IMR-90 (cell line): ENCODE results near the gene ZNF43. TPM values are rescaled to one million over a fixed set of nuclear protein-coding genes. Genes with fewer than 3 reads are reported as not detected.

Experiments used
- ATAC-seq: fragments of 200-7000 bp; cut with Tn5 transposase; 2 replicates; pipeline ENCODE4 v1.9.1; 2020; ENCODE audit warnings: low read depth, mild to moderate bottlenecking, moderate library complexity
- BruUV-seq: library from RNA; stranded (reverse); fragments of 400-500 nt; replicated peaks from 2 replicates; lab custom pipeline; 2021; lab: Mats Ljungman, UMichigan
- CTCF ChIA-PET: fragments of 300-600 bp; formaldehyde crosslinking; extraction: SDS; loops from one replicate; lab custom pipeline; 2021; ENCODE audit warnings: antibody characterized with exemption; lab: Yijun Ruan, JAX
- POLR2A ChIA-PET: fragments of 300-600 bp; sonication (Branson Sonifier 250); formaldehyde crosslinking; loops from one replicate; lab custom pipeline; 2022; ENCODE audit warnings: antibody characterized with exemption; ENCODE audit not compliant: unreplicated experiment; lab: Charles Lee
- DNase-seq: peaks from one replicate; pipeline ENCODE4 v3.0.0; 2013
- H2AFZ ChIP-seq: replicated peaks from 2 replicates; pipeline ENCODE3; 2013; ENCODE audit warnings: low read length, mild to moderate bottlenecking; ENCODE audit not compliant: poor library complexity
- H2AK5ac ChIP-seq: 2 replicates; pipeline ENCODE4 v1.6.1; 2013; ENCODE audit warnings: low read depth, low read length, inconsistent platforms
- H2AK9ac ChIP-seq: replicated peaks from 2 replicates; pipeline ENCODE3; 2013; ENCODE audit warnings: mild to moderate bottlenecking, low read depth, low read length, moderate library complexity; ENCODE audit not compliant: poor library complexity
- H2BK120ac ChIP-seq: 2 replicates; pipeline ENCODE4 v1.6.1; 2013; ENCODE audit warnings: low read depth, low read length, inconsistent platforms
- H2BK15ac ChIP-seq: 3 replicates; pipeline ENCODE4 v1.6.1; 2013; ENCODE audit warnings: low read depth, low read length, inconsistent platforms
- H2BK20ac ChIP-seq: 2 replicates; pipeline ENCODE4 v1.6.1; 2013; ENCODE audit warnings: low read depth, mild to moderate bottlenecking, inconsistent platforms, low read length, moderate library complexity
- H2BK5ac ChIP-seq: 2 replicates; pipeline ENCODE4 v1.6.1; 2013; ENCODE audit warnings: mild to moderate bottlenecking, low read depth, low read length, inconsistent platforms; ENCODE audit not compliant: poor library complexity, severe bottlenecking
- H3K14ac ChIP-seq: replicated peaks from 2 replicates; pipeline ENCODE4 v1.6.1; 2013; ENCODE audit warnings: low read depth, low read length, inconsistent platforms
- H3K18ac ChIP-seq: 2 replicates; pipeline ENCODE4 v1.6.1; 2013; ENCODE audit warnings: low read depth, low read length, control low read depth
- H3K23ac ChIP-seq: 2 replicates; pipeline ENCODE4 v1.6.1; 2013; ENCODE audit warnings: low read depth, low read length, inconsistent platforms
- H3K27ac ChIP-seq: 2 replicates; pipeline ENCODE4 v1.5.1; 2013; ENCODE audit warnings: mild to moderate bottlenecking, control low read depth, low read length; ENCODE audit not compliant: insufficient read depth
- H3K27me3 ChIP-seq: 2 replicates; pipeline ENCODE4 v1.6.1; 2013; ENCODE audit warnings: low read length; ENCODE audit not compliant: control insufficient read depth, insufficient read depth
- H3K36me3 ChIP-seq: 2 replicates; pipeline ENCODE4 v1.6.1; 2013; ENCODE audit warnings: low read length, mixed read lengths; ENCODE audit not compliant: control insufficient read depth, insufficient read depth
- H3K4ac ChIP-seq: 2 replicates; pipeline ENCODE4 v1.6.1; 2013; ENCODE audit warnings: low read depth, low read length, inconsistent platforms
- H3K4me1 ChIP-seq: 2 replicates; pipeline ENCODE4 v1.6.1; 2013; ENCODE audit warnings: low read length, mixed read lengths; ENCODE audit not compliant: control insufficient read depth, insufficient read depth
- H3K4me2 ChIP-seq: 2 replicates; pipeline ENCODE4 v1.6.1; 2013; ENCODE audit warnings: low read depth, mild to moderate bottlenecking, control low read depth, low read length, moderate library complexity
- H3K4me3 ChIP-seq: 2 replicates; pipeline ENCODE4 v1.5.1; 2013; ENCODE audit warnings: low read depth, mild to moderate bottlenecking, control low read depth, low read length, moderate library complexity; ENCODE audit not compliant: insufficient read depth
- H3K56ac ChIP-seq: 2 replicates; pipeline ENCODE4 v1.6.1; 2013; ENCODE audit warnings: low read length, inconsistent platforms; ENCODE audit not compliant: insufficient read depth; ENCODE audit errors: extremely low read depth
- H3K79me1 ChIP-seq, 2 experiments: 2 replicates each; pipeline ENCODE4 v1.6.1; 2013; ENCODE audit warnings: low read length in 2 of 2, inconsistent platforms in 1 of 2, low read depth in 1 of 2
- H3K9ac ChIP-seq: 2 replicates; pipeline ENCODE4 v1.6.1; 2013; ENCODE audit warnings: low read depth, low read length, control low read depth
- H3K9me1 ChIP-seq: 2 replicates; pipeline ENCODE4 v1.6.1; 2013; ENCODE audit warnings: low read length, inconsistent platforms; ENCODE audit not compliant: insufficient read depth
- H3K9me3 ChIP-seq: 2 replicates; pipeline ENCODE4 v1.6.1; 2013; ENCODE audit warnings: low read length; ENCODE audit not compliant: control insufficient read depth, insufficient read depth
- H4K20me1 ChIP-seq: 2 replicates; pipeline ENCODE4 v1.6.1; 2013; ENCODE audit warnings: low read length, inconsistent platforms; ENCODE audit not compliant: insufficient read depth
- H4K5ac ChIP-seq: 2 replicates; pipeline ENCODE4 v1.6.1; 2013; ENCODE audit warnings: mild to moderate bottlenecking, low read depth, low read length, control low read depth
- H4K8ac ChIP-seq, 2 experiments: 2 replicates each; pipeline ENCODE4 v1.6.1; 2013; ENCODE audit warnings: low read depth in 2 of 2, low read length in 2 of 2, control low read depth in 1 of 2, inconsistent platforms in 1 of 2
- H4K91ac ChIP-seq: 2 replicates; pipeline ENCODE4 v1.6.1; 2013; ENCODE audit warnings: low read depth, low read length, inconsistent platforms; ENCODE audit not compliant: insufficient read depth
- BHLHE40 ChIP-seq: fragments of 150-350 bp; IDR thresholded peaks from 2 replicates; pipeline ENCODE4 v1.6.1; 2016; ENCODE audit warnings: mild to moderate bottlenecking, low read depth, low read length
- CEBPB ChIP-seq: IDR thresholded peaks from 2 replicates; pipeline ENCODE4 v1.6.1; 2012; ENCODE audit warnings: low read depth, low read length, improper control_type of control experiment
- CHD1 ChIP-seq: IDR thresholded peaks from 2 replicates; pipeline ENCODE4 v1.6.1; 2012; ENCODE audit warnings: low read depth, low read length, improper control_type of control experiment
- CTCF ChIP-seq: conservative IDR thresholded peaks from 2 replicates; pipeline ENCODE4 v1.5.1; 2012; ENCODE audit warnings: mild to moderate bottlenecking, low read depth, low read length, improper control_type of control experiment
- ELK1 ChIP-seq: fragments of 150-350 bp; IDR thresholded peaks from 2 replicates; pipeline ENCODE4 v1.6.1; 2016; ENCODE audit warnings: low read depth, mild to moderate bottlenecking, low read length, moderate library complexity, borderline replicate concordance
- FOS ChIP-seq: fragments of 150-350 bp; IDR thresholded peaks from 2 replicates; pipeline ENCODE4 v1.6.1; 2016; ENCODE audit warnings: low read depth, low read length
- MAFK ChIP-seq: IDR thresholded peaks from 2 replicates; pipeline ENCODE4 v1.6.1; 2012; ENCODE audit warnings: low read depth, low read length, improper control_type of control experiment
- MAZ ChIP-seq: IDR thresholded peaks from 2 replicates; pipeline ENCODE4 v1.6.1; 2012; ENCODE audit warnings: low read depth, mild to moderate bottlenecking, low read length, improper control_type of control experiment, moderate library complexity, borderline replicate concordance
- MXI1 ChIP-seq: IDR thresholded peaks from 2 replicates; pipeline ENCODE4 v1.6.1; 2012; ENCODE audit warnings: low read depth, mild to moderate bottlenecking, low read length, moderate library complexity, borderline replicate concordance
- NFE2L2 ChIP-seq: fragments of 150-350 bp; IDR thresholded peaks from 2 replicates; pipeline ENCODE4 v1.6.1; 2016; ENCODE audit warnings: low read depth, mild to moderate bottlenecking, low read length
- POLR2A ChIP-seq: IDR thresholded peaks from 2 replicates; pipeline ENCODE4 v1.6.1; 2012; ENCODE audit warnings: mild to moderate bottlenecking, low read depth, low read length
- RAD21 ChIP-seq: IDR thresholded peaks from 2 replicates; pipeline ENCODE4 v1.6.1; 2012; ENCODE audit warnings: low read length, improper control_type of control experiment
- RCOR1 ChIP-seq: IDR thresholded peaks from 2 replicates; pipeline ENCODE4 v1.6.1; 2012; ENCODE audit warnings: mild to moderate bottlenecking, low read length, improper control_type of control experiment; ENCODE audit not compliant: insufficient replicate concordance
- RFX5 ChIP-seq: IDR thresholded peaks from 2 replicates; pipeline ENCODE4 v1.8.0; 2012; ENCODE audit warnings: low read depth, mild to moderate bottlenecking, low read length, moderate library complexity
- SMC3 ChIP-seq: fragments of 150-350 bp; IDR thresholded peaks from 2 replicates; pipeline ENCODE4 v1.6.1; 2016; ENCODE audit warnings: low read depth, mild to moderate bottlenecking, antibody characterized with exemption, low read length, moderate library complexity
- WGBS, 2 experiments: methylation state at CpG; one replicate each; pipeline versions ENCODE4 v1.1.5 to v1.1.7; 2013; ENCODE audit warnings: missing lambda C conversion rate in 2 of 2; ENCODE audit not compliant: insufficient read length in 1 of 2; ENCODE audit errors: extremely low coverage in 2 of 2; 5-methylcytosine and 5-hydroxymethylcytosine counted together
- dilution Hi-C: fragments of 300-500 bp; cut with HindIII; formaldehyde crosslinking; loops from one replicate; pipeline ENCODE4 v1.14.3; 2018; ENCODE audit warnings: low sequenced_read_pairs; ENCODE audit not compliant: unreplicated experiment
- in situ Hi-C: fragments of 300-500 bp; cut with MboI; formaldehyde crosslinking; loops from 3 replicates; pipeline ENCODE4 v1.14.3; 2019; ENCODE audit warnings: low sequenced_read_pairs, inconsistent platforms, mixed read lengths
- intact Hi-C: fragments of 100-400 bp; cut with micrococcal nuclease; formaldehyde crosslinking; loops from 2 replicates; pipeline ENCODE4 v1.10.0; 2022
- polyA plus RNA-seq, 3 experiments: library from polyadenylated mRNA; depleted of rRNA; stranded (reverse); fragments of >200 nt; gene quantifications; 2 replicates each; pipeline ENCODE4 v1.2.3, GENCODE V29; 2012; ENCODE audit warnings: low replicate concordance in 1 of 3
- total RNA-seq: library from RNA; depleted of rRNA; stranded (reverse); fragments of >200 nt; gene quantifications from 2 replicates; pipeline ENCODE4 v1.2.3, GENCODE V29; 2012
- TF ChIP-seq, protein P1 (sequence below): fragments of 150-350 bp; IDR thresholded peaks from 2 replicates; pipeline ENCODE4 v1.6.1; 2017; ENCODE audit warnings: mild to moderate bottlenecking, antibody characterized with exemption, low read length, low read depth

The ZNF43 gene
- total and polyA plus RNA-seq, 2 of the 4 experiments (the other 2 are of a cell fraction): 2.9 to 8.8 TPM

GRCh38 chr19:21841488-21842097 lies 5.6 kb upstream of the ZNF43 start:
- no peak overlapping the region for H4K91ac ChIP-seq
- BruUV-seq: no TSS peak
- H3K18ac ChIP-seq: no peak overlapping the region
- in situ Hi-C loops: no loop called here
- TF ChIP-seq RAD21: no peak
- TF ChIP-seq MAZ: no peak
- no peak for TF ChIP-seq CEBPB
- TF ChIP-seq, protein P1, sequence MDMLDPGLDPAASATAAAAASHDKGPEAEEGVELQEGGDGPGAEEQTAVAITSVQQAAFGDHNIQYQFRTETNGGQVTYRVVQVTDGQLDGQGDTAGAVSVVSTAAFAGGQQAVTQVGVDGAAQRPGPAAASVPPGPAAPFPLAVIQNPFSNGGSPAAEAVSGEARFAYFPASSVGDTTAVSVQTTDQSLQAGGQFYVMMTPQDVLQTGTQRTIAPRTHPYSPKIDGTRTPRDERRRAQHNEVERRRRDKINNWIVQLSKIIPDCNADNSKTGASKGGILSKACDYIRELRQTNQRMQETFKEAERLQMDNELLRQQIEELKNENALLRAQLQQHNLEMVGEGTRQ: no peak
- no peak for TF ChIP-seq RFX5
- TF ChIP-seq CTCF: no peak
- no peak for TF ChIP-seq MAFK
- no peak for TF ChIP-seq RCOR1
- TF ChIP-seq ELK1: no peak
- TF ChIP-seq MXI1: no peak
- no peak for TF ChIP-seq CHD1
- TF ChIP-seq BHLHE40: no peak
- TF ChIP-seq SMC3: no peak
- no peak for TF ChIP-seq NFE2L2
- no peak for TF ChIP-seq POLR2A
- TF ChIP-seq FOS: no peak
- no peak overlapping the region for H3K23ac ChIP-seq
- WGBS, 2 experiments: no CpG with 5 or more reads among the region's 1 CpG
- DNase-seq (no peak), ATAC-seq (no peak)
- H3K79me1 ChIP-seq: peaks cover 6 to 10% of the 10 kb centered on the region in 2 experiments; a peak in 2 of 4 replicates
- no peak overlapping the region for H2AK9ac ChIP-seq
- H4K8ac ChIP-seq: no peak overlapping the region
- no peak overlapping the region for H3K56ac ChIP-seq
- H3K4me2 ChIP-seq: no peak overlapping the region
- H2BK15ac ChIP-seq: no peak overlapping the region
- H3K4ac ChIP-seq: no peak overlapping the region
- peaks cover 36% of the 10 kb centered on the region for H3K36me3 ChIP-seq
- H3K27me3 ChIP-seq: no peaks in the 10 kb centered on the region
- H3K9me3 ChIP-seq: no peaks in the 10 kb centered on the region
- H3K4me1 ChIP-seq: no peaks in the 10 kb centered on the region
- no peak overlapping the region for H2AFZ ChIP-seq
- dilution Hi-C loops: no loop called here
- no peak overlapping the region for H3K14ac ChIP-seq
- no peaks in the 10 kb centered on the region for H3K9me1 ChIP-seq
- no peak overlapping the region for H2AK5ac ChIP-seq
- no peaks in the 10 kb centered on the region for H4K20me1 ChIP-seq
- H3K4me3 ChIP-seq: no peak overlapping the region
- no peak overlapping the region for H2BK20ac ChIP-seq
- H2BK120ac ChIP-seq: no peak overlapping the region
- intact Hi-C loops: no loop called here
- no peak overlapping the region for H3K27ac ChIP-seq
- no peak overlapping the region for H4K5ac ChIP-seq
- POLR2A ChIA-PET: no interaction called here
- H3K9ac ChIP-seq: no peak overlapping the region
- CTCF ChIA-PET: no interaction called here
- H2BK5ac ChIP-seq: no peak overlapping the region
